Fibroblast of mammary gland (primary cell): ENCODE results near the gene RAC3.
A peak's percentile ranks its signal among the peaks of the same experiment; 100 is the strongest.

Experiments used
- DNase-seq: peaks from one replicate; pipeline ENCODE4 v3.0.0-alpha.2; 2010; ENCODE audit warnings: low read depth
- H3K4me3 ChIP-seq: 2 replicates; pipeline ENCODE4 v1.5.1; 2011; ENCODE audit warnings: low read depth, mild to moderate bottlenecking, low read length, moderate library complexity; ENCODE audit not compliant: control insufficient read depth
- CTCF ChIP-seq: conservative IDR thresholded peaks from 2 replicates; pipeline ENCODE4 v1.5.1; 2011; ENCODE audit warnings: low read depth, low read length, inconsistent platforms; ENCODE audit not compliant: control insufficient read depth, insufficient read depth

RAC3 gene

GRCh38 chr17:81999976-82000802 lies 31.3 kb upstream of the RAC3 start:
- DNase-seq, result no peak
- TF ChIP-seq CTCF, result no peak
- H3K4me3 ChIP-seq, result no peak overlapping the region

GRCh38 chr17:82000803-82001570 lies 30.5 kb upstream of the RAC3 start:
- no peak overlapping the region for H3K4me3 ChIP-seq
- no peak for TF ChIP-seq CTCF
- no peak for DNase-seq

GRCh38 chr17:82001571-82002056 lies 29.9 kb upstream of the RAC3 start:
- TF ChIP-seq CTCF, result no peak
- no peak for DNase-seq
- no peak overlapping the region for H3K4me3 ChIP-seq

- peak; percentile 96 for DNase-seq
- TF ChIP-seq CTCF, result no peak
- no peak overlapping the region for H3K4me3 ChIP-seq
These were observed 27.8 kb upstream of the RAC3 start for GRCh38 chr17:82003411-82004381.

GRCh38 chr17:82004517-82005455 lies 26.7 kb upstream of the RAC3 start:
- TF ChIP-seq CTCF, result no peak
- no peak overlapping the region for H3K4me3 ChIP-seq
- no peak for DNase-seq
